T-helper 1 cell (primary cell): ENCODE results near the gene EIF2D.

Experiments used
- DNase-seq, 5 donors: peaks; one replicate each; pipeline ENCODE4 v3.0.0-alpha.2; 2012 to 2020

The EIF2D gene

GRCh38 chr1:206568779-206569352, 43.4 kb downstream of the EIF2D start:
- no peak for DNase-seq

- no peak for DNase-seq
Observed at GRCh38 chr1:206568256-206568655, 44.0 kb downstream of the EIF2D start.

- no peak for DNase-seq
Observed at GRCh38 chr1:206566999-206567398, 45.3 kb downstream of the EIF2D start.

- no peak for DNase-seq
Observed at GRCh38 chr1:206565995-206566394, 46.3 kb downstream of the EIF2D start.

- peak in 1 of 5 donors; percentile 65 for DNase-seq
Observed at GRCh38 chr1:206563367-206564207, 48.7 kb downstream of the EIF2D start.

GRCh38 chr1:206560007-206560716, 52.1 kb downstream of the EIF2D start:
- no peak for DNase-seq

- DNase-seq = no peak
Observed at GRCh38 chr1:206559672-206559995, 52.6 kb downstream of the EIF2D start.

GRCh38 chr1:206558794-206559671, 53.2 kb downstream of the EIF2D start:
- DNase-seq = peak in 1 of 5 donors; percentile 38

- DNase-seq = peak in 2 of 5 donors; percentile 14 to 63
Observed at GRCh38 chr1:206557636-206558473, 54.4 kb downstream of the EIF2D start.

- peak; percentile 76 to 93 (median 80) for DNase-seq
Observed at GRCh38 chr1:206556750-206557635, 55.3 kb downstream of the EIF2D start.

- peak in 1 of 5 donors; percentile 70 for DNase-seq
Observed at GRCh38 chr1:206556047-206556749, 56.1 kb downstream of the EIF2D start.

- DNase-seq = peak in 1 of 5 donors; percentile 39
Observed at GRCh38 chr1:206555473-206555935, 56.8 kb downstream of the EIF2D start.

- no peak for DNase-seq
Observed at GRCh38 chr1:206554701-206555472, 57.4 kb downstream of the EIF2D start.

- DNase-seq = no peak
Observed at GRCh38 chr1:206554211-206554610, 58.1 kb downstream of the EIF2D start.

GRCh38 chr1:206551986-206552326, 60.3 kb downstream of the EIF2D start:
- peak; percentile 49 to 89 (median 65) for DNase-seq

GRCh38 chr1:206551296-206551985, 60.8 kb downstream of the EIF2D start:
- no peak for DNase-seq

GRCh38 chr1:206550446-206550845, 61.8 kb downstream of the EIF2D start:
- DNase-seq = no peak

GRCh38 chr1:206547104-206547503, 65.2 kb downstream of the EIF2D start:
- no peak for DNase-seq

GRCh38 chr1:206545351-206545750, 66.9 kb downstream of the EIF2D start:
- no peak for DNase-seq
